HG03378 (cell line): ENCODE data around the gene DIAPH2.
A peak's percentile ranks its signal among the peaks of the same experiment; 100 is the strongest.

Experiments used
- ATAC-seq: cut with Tn5 transposase; IDR thresholded peaks from one replicate; pipeline ENCODE4 v1.9.1; 2021; ENCODE audit warnings: mild to moderate bottlenecking, moderate library complexity; ENCODE audit not compliant: unreplicated experiment

The DIAPH2 gene

DNA sequence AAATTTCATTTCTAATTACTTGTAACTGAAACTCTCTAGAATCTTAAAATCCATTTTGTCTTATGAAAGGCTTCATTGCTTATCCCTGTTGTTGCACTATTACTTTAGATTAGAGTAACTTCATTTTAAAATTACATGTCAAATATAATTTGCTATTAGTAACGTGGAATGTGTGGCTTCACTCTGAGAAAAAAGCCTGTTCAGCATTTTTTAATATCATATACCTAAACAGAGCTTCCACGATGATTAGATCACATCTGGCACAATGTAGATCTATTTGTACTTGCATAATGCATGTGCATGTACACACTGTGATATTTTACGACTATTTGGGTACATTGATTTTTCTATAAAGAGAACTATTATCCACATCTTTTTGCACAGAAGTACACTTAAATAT lies 847.2 kb downstream of the DIAPH2 start:
- no peak for ATAC-seq

DNA sequence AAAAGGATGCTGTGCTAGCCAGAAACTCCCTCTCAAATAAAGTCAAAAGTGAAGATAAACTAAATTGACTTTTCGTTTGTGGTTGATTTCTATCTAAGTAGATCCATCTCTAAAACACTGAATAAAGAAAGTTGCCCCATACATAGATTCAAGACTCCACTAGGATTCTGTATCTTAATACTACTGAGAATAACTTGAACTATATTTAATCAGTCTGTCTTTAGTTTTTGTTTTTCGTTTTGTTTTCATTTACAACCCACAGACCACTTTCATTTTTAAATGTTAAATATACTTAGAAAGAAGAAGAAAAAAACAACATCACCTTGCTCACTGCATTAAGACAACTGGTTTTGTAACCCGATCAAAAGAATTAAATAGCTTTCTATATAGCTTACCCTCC lies 854.1 kb downstream of the DIAPH2 start:
- ATAC-seq: no peak

DNA sequence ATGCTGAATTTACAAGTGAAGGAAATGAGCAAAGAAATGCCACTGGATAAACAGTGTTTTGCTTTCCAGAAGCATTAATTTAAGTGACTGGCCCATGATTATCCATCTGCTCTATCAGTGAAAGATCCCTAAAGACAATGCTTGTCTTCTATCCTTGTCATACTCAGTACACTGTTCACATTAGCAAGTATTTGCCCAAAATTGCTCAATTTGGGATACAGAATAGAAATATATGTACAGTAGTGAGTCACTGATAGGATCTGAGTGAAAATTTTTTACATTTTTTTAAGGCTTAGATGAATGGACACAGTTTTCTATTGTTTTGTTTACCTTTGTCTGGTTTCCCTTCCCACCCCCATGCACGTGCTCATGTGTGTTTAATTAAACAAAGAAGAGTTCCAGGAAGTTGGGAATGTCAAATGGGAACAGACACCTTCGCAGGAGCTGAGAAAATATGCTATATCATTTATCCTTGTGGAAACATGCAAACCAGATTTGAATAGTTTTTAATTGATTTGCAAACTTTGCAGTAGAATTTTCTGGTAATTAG lies 855.4 kb downstream of the DIAPH2 start:
- ATAC-seq: no peak

DNA sequence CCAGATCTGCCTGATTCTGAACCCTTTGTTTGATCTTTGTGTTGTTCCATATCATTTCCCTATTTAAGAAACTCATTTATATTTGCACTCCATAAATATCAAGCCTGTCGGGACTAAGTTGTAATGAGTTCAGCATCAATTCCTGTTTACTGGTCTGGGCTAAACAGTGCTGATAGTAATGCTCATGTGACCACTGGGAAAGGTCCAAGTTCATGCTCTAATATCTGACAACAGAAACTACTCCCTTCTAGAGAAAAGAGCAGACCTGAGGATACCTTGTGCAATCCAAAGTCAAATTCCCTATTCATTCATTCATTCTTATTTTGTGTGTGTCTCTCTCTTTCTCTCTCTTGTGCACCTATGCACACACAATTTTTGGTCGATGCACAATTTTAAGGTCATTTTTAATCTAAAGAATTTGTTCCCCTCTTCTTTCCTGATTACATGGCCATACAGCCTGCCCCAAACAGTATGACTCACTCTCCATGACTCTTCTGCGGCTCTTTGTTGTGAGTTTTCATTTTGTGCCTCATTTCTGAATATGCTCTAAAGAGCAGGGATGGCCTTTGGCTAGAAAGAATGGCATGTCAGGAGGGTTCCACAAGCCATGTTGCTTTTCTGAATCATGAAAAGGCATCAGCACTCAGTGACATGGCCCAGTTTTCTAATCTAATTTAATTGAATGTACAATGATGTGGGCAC lies 863.4 kb downstream of the DIAPH2 start:
- ATAC-seq: no peak

DNA sequence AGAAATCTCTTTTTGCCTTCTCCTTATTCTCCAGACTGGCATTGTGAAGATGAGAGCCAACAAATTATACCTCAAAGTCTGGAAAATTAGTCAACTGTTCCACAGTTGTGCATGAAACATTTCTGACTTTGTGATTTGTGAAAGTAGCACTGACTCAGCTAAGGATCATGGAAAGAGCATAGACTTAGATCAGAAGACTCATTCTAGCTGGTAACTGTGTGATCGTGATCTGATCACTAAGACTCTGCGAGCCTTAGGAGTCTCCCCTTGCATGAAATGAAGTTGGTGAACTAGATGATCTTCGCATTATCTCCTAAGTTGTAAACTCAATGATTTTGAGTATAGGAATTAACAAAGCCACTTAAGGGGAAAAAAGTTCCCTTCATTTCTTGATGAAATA lies 867.2 kb downstream of the DIAPH2 start:
- no peak for ATAC-seq

DNA sequence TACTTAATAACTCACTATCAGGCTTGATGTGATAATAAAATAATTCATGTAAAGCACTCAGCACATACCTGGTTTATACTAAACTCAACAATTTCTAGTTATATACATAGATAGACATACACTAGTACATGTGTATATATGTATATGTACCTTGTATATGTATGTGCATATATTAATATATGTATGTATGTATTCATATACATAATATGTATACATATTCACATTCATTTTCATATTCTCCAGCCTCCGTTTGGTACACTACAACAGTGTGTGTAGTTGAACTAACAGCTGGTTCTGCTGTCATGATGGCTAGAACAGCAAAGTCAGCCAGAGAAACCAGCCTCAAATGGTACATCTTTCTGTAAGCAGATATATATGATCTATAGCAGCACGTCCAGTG lies 869.2 kb downstream of the DIAPH2 start:
- no peak for ATAC-seq

DNA sequence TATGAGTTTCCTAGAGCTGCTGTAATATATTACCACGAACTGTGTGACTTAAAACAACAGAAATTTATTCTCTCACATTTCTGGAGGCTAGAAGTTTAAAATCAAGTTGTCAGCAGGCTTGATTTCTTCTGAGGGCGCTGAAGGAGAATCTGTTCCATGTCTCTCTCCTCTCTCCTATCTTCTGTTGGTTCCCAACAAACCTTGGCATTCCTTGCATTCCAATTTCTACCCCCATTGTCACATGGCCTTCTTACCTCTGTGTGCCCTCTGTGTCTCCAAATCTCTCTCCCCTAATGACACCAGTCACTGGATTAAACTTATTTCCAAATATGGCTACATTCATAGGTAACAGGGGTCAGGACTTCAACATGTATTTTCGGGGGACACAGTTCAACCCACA lies 871.7 kb downstream of the DIAPH2 start:
- no peak for ATAC-seq

DNA sequence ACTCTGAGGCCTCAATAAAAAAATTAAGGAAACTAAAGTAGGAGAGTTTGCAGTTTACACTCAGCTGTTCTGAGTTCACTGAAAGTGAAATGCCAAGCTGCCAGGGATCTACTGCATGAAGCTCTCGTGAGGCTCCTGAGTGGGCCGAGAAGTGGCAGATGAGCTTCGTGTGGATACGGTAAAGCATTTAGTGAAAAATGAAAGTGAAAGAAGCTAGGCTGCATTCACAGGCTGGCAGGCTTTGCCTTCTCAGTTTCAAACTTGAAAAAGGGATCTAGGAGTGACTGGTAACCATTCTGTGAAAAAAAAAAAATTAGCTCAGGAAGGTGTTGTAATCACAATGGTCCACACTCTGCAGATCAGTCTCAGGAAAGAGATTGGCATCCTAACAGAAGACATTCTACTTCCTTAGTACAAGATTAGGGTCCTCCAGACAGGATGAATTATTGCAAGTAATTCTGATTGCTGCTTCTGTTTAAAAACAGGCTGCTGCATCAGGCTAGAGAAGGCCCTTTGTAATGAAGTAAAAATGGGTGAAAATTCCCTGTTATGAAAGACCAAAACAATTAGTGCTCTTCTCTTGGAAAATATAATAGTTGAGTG lies 879.0 kb downstream of the DIAPH2 start:
- peak; percentile 99 for ATAC-seq

DNA sequence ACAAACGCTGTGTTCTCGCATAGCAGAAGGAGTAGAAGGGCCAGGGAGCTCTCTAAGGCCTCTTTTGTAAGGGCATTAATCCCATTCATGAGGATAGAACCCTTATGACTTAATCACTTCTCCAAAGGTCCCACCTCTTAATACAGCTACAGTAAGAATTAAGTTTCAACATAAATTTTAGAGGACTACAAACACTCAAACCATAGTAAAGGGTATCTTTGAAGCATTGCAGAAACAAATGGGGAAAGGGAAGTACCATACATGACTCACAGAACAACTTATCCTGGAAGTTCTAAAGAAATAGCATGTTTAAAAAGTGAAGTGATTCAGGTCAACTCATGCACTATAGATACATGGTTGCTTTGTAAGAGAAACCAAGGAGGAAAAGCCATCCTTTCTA lies 879.9 kb downstream of the DIAPH2 start:
- no peak for ATAC-seq

DNA sequence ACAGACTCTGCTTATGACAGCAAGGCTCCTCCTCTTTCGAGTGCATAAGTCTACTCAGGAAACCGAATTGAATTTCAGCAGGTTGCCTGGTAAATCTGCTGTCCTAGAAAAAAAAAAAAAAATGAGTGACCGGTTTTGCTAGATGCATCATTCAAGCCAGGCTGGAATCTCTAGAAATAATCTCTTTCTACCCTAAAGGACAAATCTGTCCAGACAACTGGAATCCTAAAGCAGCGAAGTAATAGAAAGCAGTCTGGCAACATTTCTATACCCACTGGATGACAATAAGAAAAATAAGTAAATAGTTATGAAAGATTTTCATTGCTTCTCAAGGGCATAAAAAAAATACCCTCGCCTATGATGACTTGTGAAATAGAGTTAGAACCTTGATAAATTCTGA lies 902.5 kb downstream of the DIAPH2 start:
- no peak for ATAC-seq

DNA sequence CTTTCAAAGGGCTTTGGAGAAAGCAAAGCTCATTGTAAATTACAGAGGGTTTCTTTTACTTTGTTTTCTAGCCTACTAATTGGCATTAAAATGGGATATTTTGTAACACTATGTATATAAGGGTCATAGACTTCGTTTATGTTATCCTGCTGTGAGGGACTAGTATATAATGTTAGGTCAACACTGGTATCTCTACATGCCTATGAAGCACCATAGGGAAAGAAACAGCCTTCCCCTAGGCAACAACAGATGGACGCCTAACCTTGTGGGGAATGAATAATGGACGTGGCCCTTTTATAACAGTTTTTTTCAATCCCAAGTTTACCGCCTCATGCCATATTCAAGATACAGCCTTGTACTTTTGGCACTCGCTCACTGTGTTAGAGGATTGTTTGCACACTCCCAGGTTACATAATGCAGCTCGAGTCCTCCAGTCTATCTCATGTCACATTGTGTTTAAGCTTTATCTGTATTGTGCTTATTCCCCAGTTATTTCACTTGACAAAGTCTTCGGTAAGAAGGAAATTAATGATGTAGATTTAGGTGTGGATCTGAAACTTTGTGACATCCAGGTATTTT lies 910.1 kb downstream of the DIAPH2 start:
- no peak for ATAC-seq

DNA sequence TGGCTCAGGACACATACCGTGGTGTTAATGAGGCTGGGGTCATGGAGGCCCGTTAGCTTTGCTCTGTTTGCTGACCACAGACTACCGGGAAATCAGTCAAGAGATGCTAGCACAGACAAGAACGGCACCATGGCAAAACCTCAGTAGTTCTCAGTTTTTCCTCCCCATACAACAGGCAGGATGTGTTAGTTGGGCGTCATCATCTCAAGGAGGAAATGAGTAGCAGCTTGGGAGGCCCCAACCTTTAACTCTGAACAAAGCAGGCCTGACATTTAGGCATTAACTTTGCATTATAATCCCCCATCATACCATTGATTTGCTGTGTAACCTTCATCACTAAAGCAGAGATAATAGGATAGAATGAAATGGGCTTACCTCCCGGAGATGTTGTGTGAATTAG lies 913.3 kb downstream of the DIAPH2 start:
- ATAC-seq: no peak

DNA sequence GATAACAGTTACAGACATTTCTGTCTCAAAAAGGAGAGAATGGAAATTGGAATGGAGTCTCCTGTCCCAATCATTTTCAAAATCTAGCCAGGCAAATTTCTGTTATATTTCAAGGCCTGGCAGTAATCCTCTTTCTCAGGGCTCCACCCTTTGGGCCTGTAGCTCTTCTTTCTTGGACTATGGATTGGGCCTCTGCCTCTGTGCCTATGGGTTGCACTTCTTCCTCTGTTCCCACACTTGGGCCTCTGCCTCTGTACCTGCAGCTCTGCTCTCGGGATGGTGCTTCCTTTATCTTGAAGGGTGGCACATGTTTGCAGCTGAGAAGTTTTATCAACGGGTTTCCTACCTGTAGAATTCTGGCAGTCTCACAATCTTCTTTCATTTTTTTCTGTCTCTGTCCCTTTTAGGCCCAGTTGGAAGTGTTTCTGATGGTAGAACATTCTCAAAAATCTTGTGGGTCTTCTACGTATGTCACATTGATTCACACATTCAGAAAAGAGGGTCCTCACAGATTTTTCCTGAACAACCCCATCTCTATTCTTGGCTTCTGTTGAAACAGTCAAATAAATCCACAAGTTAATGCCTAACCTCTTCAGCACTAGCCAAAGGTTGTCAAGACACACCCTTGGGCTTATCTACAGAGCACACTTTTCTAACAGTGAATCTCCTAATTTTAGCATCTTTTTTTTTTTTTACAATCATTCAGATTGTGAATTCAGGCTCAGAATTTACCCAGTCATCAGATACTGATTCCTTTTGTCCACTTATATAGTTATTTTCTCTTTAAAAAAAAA lies 918.0 kb downstream of the DIAPH2 start:
- ATAC-seq: no peak

DNA sequence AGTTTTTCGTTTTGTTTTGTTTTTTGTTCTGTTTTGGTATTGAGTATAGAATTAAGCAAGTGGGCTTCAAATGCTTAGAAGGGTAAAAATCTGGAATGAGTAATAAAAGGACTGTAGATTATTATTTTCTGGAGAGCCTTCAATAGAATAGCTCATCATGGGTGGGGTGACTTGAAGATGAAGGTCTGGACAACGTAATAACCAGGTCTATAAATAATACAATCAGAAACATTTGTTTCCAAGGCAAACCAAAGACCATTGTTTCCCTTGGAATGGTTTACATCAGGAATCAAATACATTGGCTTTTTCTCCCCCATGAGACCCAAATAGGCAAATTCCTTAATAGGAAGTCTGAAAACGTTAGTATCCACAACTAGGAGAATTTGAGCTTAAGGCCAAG lies 920.6 kb downstream of the DIAPH2 start:
- ATAC-seq: no peak

DNA sequence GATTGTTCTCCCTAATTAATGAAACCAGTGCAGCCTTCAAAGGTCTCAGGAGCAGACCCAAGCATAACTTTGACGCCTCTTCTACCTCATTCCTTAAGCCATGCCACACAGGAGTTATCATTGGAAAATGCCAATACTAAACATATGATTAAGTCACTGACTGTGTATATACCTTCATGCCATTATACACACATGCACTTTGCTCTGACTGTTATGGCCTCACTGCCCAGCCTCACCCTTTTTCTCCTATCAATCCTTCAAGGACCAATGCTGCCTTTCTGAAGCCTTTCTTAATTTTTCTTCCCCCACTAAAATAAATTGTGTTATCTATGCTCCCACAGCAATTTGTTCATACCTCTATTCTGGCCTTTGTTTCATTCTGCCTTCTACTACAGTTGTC lies 924.7 kb downstream of the DIAPH2 start:
- ATAC-seq: no peak

DNA sequence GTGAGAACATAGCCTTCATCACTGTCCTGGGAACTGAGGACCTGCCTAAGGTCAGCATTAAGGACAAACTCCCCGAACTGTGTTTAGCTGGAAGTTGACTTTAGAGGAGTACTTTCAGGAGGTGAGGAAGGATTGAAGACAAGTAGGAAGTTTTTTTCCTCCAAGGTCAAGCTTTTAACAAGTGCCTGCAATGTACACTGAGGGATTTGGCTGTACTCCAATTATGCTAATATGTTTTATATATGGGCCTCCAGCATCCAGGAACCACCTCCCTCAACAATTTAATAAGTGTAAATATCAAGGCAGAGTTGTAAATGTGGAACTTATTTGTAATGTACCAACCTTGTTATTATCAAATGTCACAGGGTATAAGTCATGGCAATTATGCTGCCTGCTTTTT lies 925.3 kb downstream of the DIAPH2 start:
- no peak for ATAC-seq

DNA sequence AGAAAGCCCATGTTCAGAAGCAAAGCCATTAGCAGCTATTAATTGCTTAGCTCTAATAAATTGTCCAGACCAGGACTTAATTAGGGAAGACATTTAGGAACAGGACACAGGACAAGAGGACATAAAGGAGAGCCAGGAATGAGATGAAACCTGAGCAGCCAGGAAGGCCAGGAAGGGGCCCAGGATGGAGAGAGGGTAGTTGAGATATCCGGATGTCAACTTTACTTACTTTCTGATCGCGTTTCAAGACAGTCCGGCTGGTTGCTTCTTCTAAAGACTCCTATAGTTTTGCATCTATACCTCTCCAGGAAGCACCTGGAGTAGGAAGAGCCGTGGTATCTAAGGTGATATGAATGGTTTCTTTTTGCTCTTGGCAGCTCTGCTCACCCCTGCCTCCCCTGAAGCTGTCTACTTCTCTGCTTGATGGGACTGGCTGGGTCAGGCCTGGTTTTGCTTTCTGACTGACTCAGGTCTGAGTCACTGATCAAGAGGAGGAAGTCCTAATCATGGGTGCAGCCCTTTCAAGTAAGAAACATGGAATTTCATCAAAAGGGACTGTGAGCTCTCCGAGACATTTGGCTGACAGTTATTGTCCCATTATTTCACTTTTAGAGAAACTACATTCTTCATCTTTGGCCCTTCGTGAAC lies 932.4 kb downstream of the DIAPH2 start:
- ATAC-seq: peak; percentile 98

DNA sequence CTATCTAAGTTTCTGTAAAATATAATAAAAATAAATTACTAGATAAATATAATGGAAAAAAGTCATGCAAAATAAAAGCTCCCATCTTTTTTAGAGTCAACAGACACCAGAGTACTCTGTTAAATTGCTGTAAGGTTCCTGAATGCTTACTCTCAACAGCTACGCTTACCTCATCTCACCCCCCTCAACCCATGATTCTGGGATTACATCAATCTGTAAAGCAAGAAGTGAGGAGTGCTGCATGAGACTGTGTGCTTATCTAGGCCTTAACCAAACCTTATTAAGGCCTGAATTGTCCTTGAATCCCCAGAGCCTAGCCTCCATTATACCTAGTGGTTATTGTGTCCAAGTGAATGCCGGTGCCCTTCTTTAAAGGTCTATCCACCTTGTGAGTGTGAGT lies 934.9 kb downstream of the DIAPH2 start:
- no peak for ATAC-seq

DNA sequence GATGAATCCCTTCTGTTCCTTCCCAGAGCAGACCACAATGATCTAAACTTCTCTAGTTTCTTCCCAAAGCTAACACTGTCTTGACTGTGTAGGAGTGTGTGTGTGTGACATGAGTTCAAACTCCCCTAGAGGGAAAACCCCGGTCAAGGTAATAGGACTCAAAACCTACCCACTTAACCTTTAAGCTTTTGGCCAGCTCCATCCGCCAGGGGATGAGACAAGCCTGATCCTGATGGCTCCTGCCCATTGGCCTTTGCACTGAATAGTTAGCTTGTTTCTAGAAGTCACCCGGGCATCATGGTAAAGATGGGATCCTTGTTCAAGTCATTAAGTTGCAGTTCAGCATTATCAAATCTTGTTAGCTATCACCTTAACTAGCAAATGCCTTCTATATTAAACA lies 937.5 kb downstream of the DIAPH2 start:
- ATAC-seq: no peak

DNA sequence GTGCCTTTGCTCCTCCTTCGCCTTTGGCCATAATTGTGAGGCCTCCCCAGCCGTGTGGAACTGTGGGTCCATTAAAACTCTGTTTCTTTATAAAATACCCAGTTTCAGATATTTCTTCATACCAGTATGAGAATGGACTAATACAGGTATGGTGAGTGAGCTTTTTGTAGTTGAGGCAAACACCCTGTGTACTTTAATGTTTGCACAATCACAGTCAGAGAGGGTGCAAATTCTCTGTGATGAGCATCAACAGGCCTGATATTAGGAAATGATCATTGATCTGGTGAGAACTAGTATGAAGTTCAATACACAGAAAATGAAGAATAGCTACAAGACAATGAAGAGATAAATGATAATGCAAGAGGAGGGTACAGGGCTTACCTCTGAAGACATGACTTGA lies 943.7 kb downstream of the DIAPH2 start:
- no peak for ATAC-seq
